Measurements from ENCODE around the gene C16orf89.

GRCh38 chr16:5073279-5073629 is 7.5 kb upstream of the C16orf89 start:
- TF ChIP-seq CTCF (IDR thresholded peaks at IDR 0.05) (no peak), POLR2A (IDR thresholded peaks at IDR 0.05) (no peak), EP300 (IDR thresholded peaks at IDR 0.05) (no peak)
